Upper lobe of left lung (tissue), 4 donors: ENCODE data around the gene INPP5K.

ENCODE experiments used
- CTCF ChIP-seq, 6 experiments: fragments of 450-650 bp in 4 of 6; fragments of 200-600 bp in 2 of 6; sonication (generic) in 2 of 6; IDR thresholded peaks; one replicate each; pipeline ENCODE4 v1.5.1; 2016 to 2019; ENCODE audit warnings: antibody characterized with exemption in 6 of 6
- EP300 ChIP-seq, 4 donors: sonication (generic); formaldehyde crosslinking; IDR thresholded peaks; one replicate each; pipeline ENCODE4 v1.5.1; 2017; ENCODE audit warnings: antibody characterized with exemption in 4 of 4, control low read depth in 2 of 4
- POLR2A ChIP-seq, 4 donors: fragments of 450-650 bp; IDR thresholded peaks; one replicate each; pipeline ENCODE4 v1.5.1; 2016 to 2017; ENCODE audit warnings: antibody characterized with exemption in 4 of 4, mild to moderate bottlenecking in 2 of 4

- TF ChIP-seq CTCF (IDR thresholded peaks at IDR 0.05) = no peak
- TF ChIP-seq POLR2A (IDR thresholded peaks at IDR 0.05) = no peak
- TF ChIP-seq EP300 (IDR thresholded peaks at IDR 0.05) = no peak
These were observed 18.2 kb downstream of the INPP5K start for GRCh38 chr17:1498233-1498632.
